GM19468 (cell line): ENCODE data around the gene ME3.

Experiments used
- ATAC-seq: cut with Tn5 transposase; IDR thresholded peaks from one replicate; pipeline ENCODE4 v1.9.1; 2021; ENCODE audit warnings: mild to moderate bottlenecking, moderate library complexity, moderate number of reproducible peaks; ENCODE audit not compliant: unreplicated experiment; ENCODE audit errors: extremely low read depth

ME3 gene

GRCh38 chr11:86503131-86503530, 169.3 kb downstream of the ME3 start:
- ATAC-seq = no peak

GRCh38 chr11:86502137-86502642, 170.2 kb downstream of the ME3 start:
- no peak for ATAC-seq

GRCh38 chr11:86500500-86501140, 171.8 kb downstream of the ME3 start:
- ATAC-seq = no peak

- no peak for ATAC-seq
Measured at GRCh38 chr11:86499723-86500129, 172.7 kb downstream of the ME3 start.

GRCh38 chr11:86497836-86498235, 174.6 kb downstream of the ME3 start:
- no peak for ATAC-seq

GRCh38 chr11:86497310-86497709, 175.1 kb downstream of the ME3 start:
- ATAC-seq = no peak

- no peak for ATAC-seq
Measured at GRCh38 chr11:86495351-86495750, 177.1 kb downstream of the ME3 start.

GRCh38 chr11:86492370-86493010, 179.9 kb downstream of the ME3 start:
- no peak for ATAC-seq

- ATAC-seq = no peak
Measured at GRCh38 chr11:86491027-86491426, 181.4 kb downstream of the ME3 start.

GRCh38 chr11:86490582-86490981, 181.8 kb downstream of the ME3 start:
- ATAC-seq = no peak

- ATAC-seq = no peak
Measured at GRCh38 chr11:86489442-86489841, 183.0 kb downstream of the ME3 start.

- ATAC-seq = no peak
Measured at GRCh38 chr11:86488553-86488952, 183.9 kb downstream of the ME3 start.

- ATAC-seq = no peak
Measured at GRCh38 chr11:86487671-86488070, 184.7 kb downstream of the ME3 start.

- ATAC-seq = no peak
Measured at GRCh38 chr11:86486261-86487030, 186.0 kb downstream of the ME3 start.

GRCh38 chr11:86484795-86485166, 187.6 kb downstream of the ME3 start:
- ATAC-seq = no peak

- no peak for ATAC-seq
Measured at GRCh38 chr11:86483940-86484794, 188.2 kb downstream of the ME3 start.

- ATAC-seq = no peak
Measured at GRCh38 chr11:86483610-86483939, 188.8 kb downstream of the ME3 start.

- ATAC-seq = no peak
Measured at GRCh38 chr11:86482692-86483091, 189.7 kb downstream of the ME3 start.

GRCh38 chr11:86481399-86481798, 191.0 kb downstream of the ME3 start:
- no peak for ATAC-seq

GRCh38 chr11:86478348-86478747, 194.1 kb downstream of the ME3 start:
- ATAC-seq = no peak
